IMR-90 (cell line): ENCODE results near the gene H2BW1. TPM values are rescaled to one million over a fixed set of nuclear protein-coding genes. Genes with fewer than 3 reads are reported as not detected.

ENCODE experiments used
- polyA plus RNA-seq, 3 experiments: library from polyadenylated mRNA; depleted of rRNA; stranded (reverse); fragments of >200 nt; gene quantifications; 2 replicates each; pipeline ENCODE4 v1.2.3, GENCODE V29; 2012; ENCODE audit warnings: low replicate concordance in 1 of 3
- total RNA-seq: library from RNA; depleted of rRNA; stranded (reverse); fragments of >200 nt; gene quantifications from 2 replicates; pipeline ENCODE4 v1.2.3, GENCODE V29; 2012; rRNA removed

The H2BW1 gene
- total and polyA plus RNA-seq, 2 of the 4 experiments (the other 2 are of a cell fraction), result not detected

Other genes starting within 250 kb of the H2BW1 start
- 0.18 and 0.28 TPM in 2 replicates for gene PLP1, start 236.9 kb downstream of the H2BW1 start, total RNA-seq
- 0.60 and 0.62 TPM in 2 replicates for gene PLP1, start 236.9 kb downstream of the H2BW1 start, polyA plus RNA-seq (2012; rRNA removed)
- 0.90 and 1.1 TPM in 2 replicates for gene RAB9B, start 181.5 kb downstream of the H2BW1 start, total RNA-seq
- gene RAB9B, start 181.5 kb downstream of the H2BW1 start, polyA plus RNA-seq (2012; rRNA removed), result 0.34 and 0.58 TPM in 2 replicates
- 5.6 and 7.9 TPM in 2 replicates for gene TMSB15B, start 51.1 kb downstream of the H2BW1 start, total RNA-seq
- 9.0 and 9.9 TPM in 2 replicates for gene TMSB15B, start 51.1 kb downstream of the H2BW1 start, polyA plus RNA-seq (2012; rRNA removed)
- gene H2BW2, start 26.2 kb upstream of the H2BW1 start, total RNA-seq, result not detected in 2 replicates
- not detected in 2 replicates for gene H2BW2, start 26.2 kb upstream of the H2BW1 start, polyA plus RNA-seq (2012; rRNA removed)
- gene TMSB15C, start 62.5 kb upstream of the H2BW1 start, total RNA-seq, result 2.0 and 5.8 TPM in 2 replicates
- gene TMSB15C, start 62.5 kb upstream of the H2BW1 start, polyA plus RNA-seq (2012; rRNA removed), result 1.9 and 2.1 TPM in 2 replicates
- 0.36 and 0.83 TPM in 2 replicates for gene ZCCHC18, start 98.8 kb upstream of the H2BW1 start, total RNA-seq
- gene ZCCHC18, start 98.8 kb upstream of the H2BW1 start, polyA plus RNA-seq (2012; rRNA removed), result 1.1 and 1.5 TPM in 2 replicates
- gene SLC25A53, start 143.3 kb upstream of the H2BW1 start, total RNA-seq, result 5.8 and 5.9 TPM in 2 replicates
- 3.7 and 4.4 TPM in 2 replicates for gene SLC25A53, start 143.3 kb upstream of the H2BW1 start, polyA plus RNA-seq (2012; rRNA removed)
- gene FAM199X, start 152.7 kb upstream of the H2BW1 start, total RNA-seq, result 13.8 and 25.3 TPM in 2 replicates
- gene FAM199X, start 152.7 kb upstream of the H2BW1 start, polyA plus RNA-seq (2012; rRNA removed), result 2.8 and 4.0 TPM in 2 replicates
- gene ESX1, start 241.2 kb upstream of the H2BW1 start, total RNA-seq, result not detected in 2 replicates
- gene ESX1, start 241.2 kb upstream of the H2BW1 start, polyA plus RNA-seq (2012; rRNA removed), result not detected in 2 replicates